GM10248 (cell line): ENCODE data around the gene ANKRA2.
"Not testable (repeated sequence)": the region's sequence is repeated elsewhere in the genome, so short reads cannot be mapped to it uniquely, and the experiment has no call there.

Experiments used
- CTCF ChIA-PET: fragments of 300-600 bp; sonication (Branson Sonifier 250); formaldehyde crosslinking; extraction: SDS; loops from one replicate; lab custom pipeline; 2021; ENCODE audit warnings: antibody characterized with exemption; lab: Yijun Ruan, JAX
- POLR2A ChIA-PET: fragments of 350-650 bp; sonication (Branson Sonifier 250); formaldehyde crosslinking; extraction: SDS; loops from one replicate; lab custom pipeline; 2020; ENCODE audit warnings: antibody characterized with exemption; lab: Yijun Ruan, JAX
- DNase-seq: peaks from one replicate; pipeline ENCODE4 v3.0.0; 2012; ENCODE audit errors: extremely low spot score
- TF ChIP-seq, protein P1 (sequence below): IDR thresholded peaks from 2 replicates; pipeline ENCODE4 v1.5.1; 2012; ENCODE audit warnings: mild to moderate bottlenecking, low read depth; ENCODE audit errors: extremely low read depth, missing control alignments, control extremely low read depth

ANKRA2 gene

DNA sequence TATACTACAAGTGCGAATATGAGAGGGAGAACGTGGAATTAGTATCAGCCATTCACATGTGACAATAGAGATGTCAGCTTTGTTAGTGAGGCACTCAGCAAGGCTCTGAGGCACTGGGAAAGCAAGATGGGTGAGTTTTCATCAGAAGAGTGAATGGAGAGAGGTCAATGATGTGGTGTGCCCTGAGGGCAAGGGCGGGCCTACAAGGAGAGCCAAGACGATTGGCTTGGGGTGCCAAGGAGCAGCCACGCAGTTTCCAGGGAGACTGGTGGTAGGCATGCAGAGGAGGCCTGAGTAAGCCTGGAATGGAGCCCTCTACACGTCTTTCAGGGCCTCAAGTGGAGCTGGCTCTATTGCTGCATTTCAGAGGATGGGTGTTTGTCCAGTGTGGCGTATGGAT is 42.5 kb downstream of the ANKRA2 start:
- CTCF ChIA-PET: interaction anchor here (0.7 to 5.7 kb wide), 4 partner anchors 8 to 51 kb away, joined by 3 to 86 read pairs (median 8); no protein-coding TSS in a partner anchor
- POLR2A ChIA-PET: interaction anchor here (1.0 kb wide), 1 partner anchor 14 kb away, joined by 3 read pairs; no protein-coding TSS in a partner anchor
- DNase-seq: no peak
- TF ChIP-seq, protein P1, sequence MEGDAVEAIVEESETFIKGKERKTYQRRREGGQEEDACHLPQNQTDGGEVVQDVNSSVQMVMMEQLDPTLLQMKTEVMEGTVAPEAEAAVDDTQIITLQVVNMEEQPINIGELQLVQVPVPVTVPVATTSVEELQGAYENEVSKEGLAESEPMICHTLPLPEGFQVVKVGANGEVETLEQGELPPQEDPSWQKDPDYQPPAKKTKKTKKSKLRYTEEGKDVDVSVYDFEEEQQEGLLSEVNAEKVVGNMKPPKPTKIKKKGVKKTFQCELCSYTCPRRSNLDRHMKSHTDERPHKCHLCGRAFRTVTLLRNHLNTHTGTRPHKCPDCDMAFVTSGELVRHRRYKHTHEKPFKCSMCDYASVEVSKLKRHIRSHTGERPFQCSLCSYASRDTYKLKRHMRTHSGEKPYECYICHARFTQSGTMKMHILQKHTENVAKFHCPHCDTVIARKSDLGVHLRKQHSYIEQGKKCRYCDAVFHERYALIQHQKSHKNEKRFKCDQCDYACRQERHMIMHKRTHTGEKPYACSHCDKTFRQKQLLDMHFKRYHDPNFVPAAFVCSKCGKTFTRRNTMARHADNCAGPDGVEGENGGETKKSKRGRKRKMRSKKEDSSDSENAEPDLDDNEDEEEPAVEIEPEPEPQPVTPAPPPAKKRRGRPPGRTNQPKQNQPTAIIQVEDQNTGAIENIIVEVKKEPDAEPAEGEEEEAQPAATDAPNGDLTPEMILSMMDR: no peak

DNA sequence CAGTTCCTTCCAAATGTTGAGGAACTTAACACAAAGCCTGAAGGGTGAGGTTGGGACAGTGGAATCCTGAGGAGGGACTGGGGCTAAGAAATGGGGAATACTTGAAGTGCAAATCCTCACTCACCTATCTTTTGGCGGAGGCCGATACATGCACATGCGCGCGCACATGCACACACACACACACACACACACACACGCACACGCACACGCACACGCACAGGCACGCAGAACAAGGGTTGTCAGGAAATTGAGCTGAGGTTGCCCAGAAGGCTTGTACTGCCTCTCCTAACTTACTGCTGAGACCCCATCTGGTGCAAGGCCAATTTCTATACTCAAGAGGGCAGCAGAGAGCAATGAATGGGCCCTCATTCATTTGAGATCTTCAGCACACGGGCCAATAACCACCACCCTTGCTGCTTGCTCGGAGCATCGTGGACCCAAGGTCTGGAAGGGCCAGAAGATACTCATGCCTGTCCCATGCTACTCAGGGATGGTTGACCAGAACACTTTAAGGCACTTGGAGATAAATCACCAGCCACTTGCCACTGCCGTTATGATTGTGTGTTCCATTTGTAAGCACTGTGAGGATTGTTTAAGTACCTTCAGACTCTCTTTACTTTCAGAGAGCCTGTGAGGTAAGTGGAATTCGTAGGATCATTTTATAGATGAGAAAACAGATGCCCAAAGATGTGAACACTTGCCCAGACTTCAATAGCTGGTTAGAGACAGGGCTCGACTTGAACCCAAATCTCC is 45.7 kb downstream of the ANKRA2 start:
- ChIA-PET CTCF (interaction anchor here (0.6 to 5.7 kb wide), 17 partner anchors 9 to 276 kb away, joined by 3 to 86 read pairs (median 4); partner anchors contain the start of gene ANKRA2), POLR2A (no interaction called here)

DNA sequence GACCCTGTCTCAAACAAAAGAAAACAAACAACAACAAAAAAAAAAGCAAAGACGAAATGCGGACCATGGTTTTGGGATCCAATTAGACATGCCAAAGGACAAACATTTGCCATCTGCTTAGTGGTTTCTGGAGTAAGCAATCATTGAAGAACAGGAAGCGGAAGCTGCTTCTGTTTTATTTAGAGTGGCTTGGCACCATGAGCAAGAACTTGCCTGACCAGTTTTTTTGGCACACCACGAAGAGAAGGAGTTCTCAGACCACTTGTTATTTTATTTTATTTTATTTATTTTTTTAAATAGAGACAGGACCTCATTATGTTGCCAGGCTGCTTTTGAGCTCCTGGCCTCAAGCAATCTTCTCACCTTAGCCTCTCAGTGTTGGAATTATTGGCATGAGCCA is 50.2 kb downstream of the ANKRA2 start:
- TF ChIP-seq, protein P1: no peak
- DNase-seq: no peak
- ChIA-PET POLR2A (interaction anchor here (0.7 kb wide), 1 partner anchor 563 kb away, joined by 3 read pairs; no protein-coding TSS in a partner anchor), CTCF (interaction anchor here (0.7 to 1.4 kb wide), 4 partner anchors 10 to 21 kb away, joined by 3 to 6 read pairs (median 3); no protein-coding TSS in a partner anchor)

More for the DNA sequence above, 45.7 kb downstream of the ANKRA2 start:
- DNase-seq: peak; percentile 85
- TF ChIP-seq, protein P1: peak; percentile 85

DNA sequence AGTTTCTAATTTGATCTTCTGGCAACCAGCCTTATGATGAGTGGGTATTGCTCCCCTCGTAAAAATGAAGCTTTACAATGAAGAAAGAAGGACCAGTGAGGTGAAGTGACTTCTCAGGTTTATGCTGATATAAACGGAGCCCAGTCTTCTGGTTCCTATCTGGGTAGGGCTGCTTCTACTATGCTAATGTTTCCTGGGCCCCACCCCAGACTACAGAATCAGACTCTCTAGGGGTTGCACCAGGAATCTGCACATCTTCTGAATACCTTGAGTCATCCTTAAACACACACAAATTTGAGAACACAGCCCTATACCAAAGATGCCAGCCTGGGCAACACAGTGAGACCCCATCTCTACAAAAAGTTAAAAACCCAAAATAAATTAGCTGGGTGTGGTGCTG is 51.0 kb downstream of the ANKRA2 start:
- CTCF ChIA-PET: interaction anchor here (0.7 kb wide), 1 partner anchor 12 kb away, joined by 3 read pairs; no protein-coding TSS in a partner anchor

DNA sequence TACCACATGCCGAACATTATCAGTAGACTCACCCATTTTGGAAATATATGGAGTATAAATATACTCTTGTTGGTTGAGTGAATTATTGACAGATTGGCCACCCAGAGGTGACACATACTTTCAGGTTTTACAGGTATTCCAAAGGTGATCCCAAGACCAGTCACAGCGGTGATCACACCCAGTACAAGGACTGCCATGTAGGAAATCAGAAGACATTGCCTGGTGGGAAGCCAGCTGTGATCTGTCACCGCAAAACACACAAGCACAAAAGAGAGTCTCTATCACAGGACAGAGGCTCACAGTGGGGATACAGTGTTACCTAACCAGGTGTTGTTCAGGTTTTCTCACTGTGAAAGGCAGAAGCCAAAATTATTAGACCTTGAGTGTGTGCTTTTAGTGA is 51.4 kb downstream of the ANKRA2 start:
- TF ChIP-seq, protein P1: no peak
- POLR2A ChIA-PET: no interaction called here
- CTCF ChIA-PET: no interaction called here

More for the DNA sequence above, 51.0 kb downstream of the ANKRA2 start:
- DNase-seq: no peak
- TF ChIP-seq, protein P1: no peak
- POLR2A ChIA-PET: no interaction called here

DNA sequence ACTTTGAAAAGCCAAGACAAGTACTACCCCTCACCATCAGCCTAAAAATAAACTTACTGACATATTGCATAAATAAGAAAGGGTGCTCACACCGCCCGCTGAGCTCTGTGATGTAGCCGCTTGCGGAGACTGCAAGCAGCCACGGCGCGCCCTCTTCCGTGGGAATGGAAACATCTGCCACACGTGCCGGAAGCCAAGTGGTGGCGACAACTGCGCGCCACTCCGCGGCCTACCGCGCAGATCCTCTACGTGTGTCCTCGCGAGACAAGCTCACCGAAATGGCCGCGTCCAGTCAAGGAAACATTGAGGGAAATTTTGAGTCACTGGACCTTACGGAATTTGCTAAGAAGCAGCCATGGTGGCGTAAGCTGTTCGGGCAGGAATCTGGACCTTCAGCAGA is 56.9 kb downstream of the ANKRA2 start:
- ChIA-PET POLR2A (interaction anchor here (0.7 kb wide), 1 partner anchor 14 kb away, joined by 3 read pairs; no protein-coding TSS in a partner anchor), CTCF (interaction anchor here (3.6 kb wide), 1 partner anchor 9 kb away, joined by 12 read pairs; no protein-coding TSS in a partner anchor)
- not testable (repeated sequence) for DNase-seq

More for the DNA sequence above, 51.4 kb downstream of the ANKRA2 start:
- no peak for DNase-seq
